Peyer's patch (tissue), 4 donors: Measurements from ENCODE around the gene HHAT. TPM values are rescaled to one million over a fixed set of nuclear protein-coding genes. Genes with fewer than 3 reads are reported as not detected.

ENCODE experiments used
- DNase-seq, 3 donors: peaks; one replicate each; pipeline ENCODE4 v3.0.0-alpha.2; 2017 to 2019
- H3K27ac ChIP-seq, 4 donors: fragments of 200-600 bp; sonication (generic); one replicate each; pipeline ENCODE4 v1.5.1; 2016 to 2019
- H3K27me3 ChIP-seq, 2 donors: fragments of 200-600 bp; sonication (generic); one replicate each; pipeline ENCODE4 v1.5.1; 2019
- H3K36me3 ChIP-seq, 3 donors: fragments of 200-600 bp; sonication (generic); one replicate each; pipeline ENCODE4 v1.5.1; 2016 to 2019
- H3K4me1 ChIP-seq, 4 donors: fragments of 200-600 bp; sonication (generic); one replicate each; pipeline ENCODE4 v1.5.1; 2016 to 2019
- H3K4me3 ChIP-seq, 4 donors: fragments of 200-600 bp; sonication (generic); 1 replicate in 3 of 4; 2 replicates in 1 of 4; pipeline ENCODE4 v1.5.1; 2016 to 2019; ENCODE audit warnings: mild to moderate bottlenecking in 1 of 4
- H3K9me3 ChIP-seq, 4 donors: fragments of 200-600 bp; sonication (generic); one replicate each; pipeline ENCODE4 v1.5.1; 2016 to 2019; ENCODE audit warnings: mild to moderate bottlenecking in 1 of 4
- CTCF ChIP-seq, 6 experiments: fragments of 450-650 bp in 4 of 6; fragments of 200-600 bp in 2 of 6; sonication (generic) in 1 of 6; IDR thresholded peaks; one replicate each; pipeline ENCODE4 v1.5.1; 2017 to 2019; ENCODE audit warnings: antibody characterized with exemption in 6 of 6, mild to moderate bottlenecking in 3 of 6, moderate library complexity in 1 of 6
- POLR2A ChIP-seq, 2 donors: fragments of 450-650 bp; IDR thresholded peaks; one replicate each; pipeline ENCODE4 v1.5.1; 2017; ENCODE audit warnings: antibody characterized with exemption in 2 of 2, mild to moderate bottlenecking in 2 of 2, moderate library complexity in 2 of 2
- total RNA-seq, 4 donors: library from RNA; depleted of rRNA; stranded (reverse); fragments of >200 nt; gene quantifications; one replicate each; pipeline ENCODE4 v1.1.0, GENCODE V29; 2016

HHAT gene
- total RNA-seq, 4 donors from 2014 or later, result 2.3 to 16.9 (median 7.3) TPM

DNA sequence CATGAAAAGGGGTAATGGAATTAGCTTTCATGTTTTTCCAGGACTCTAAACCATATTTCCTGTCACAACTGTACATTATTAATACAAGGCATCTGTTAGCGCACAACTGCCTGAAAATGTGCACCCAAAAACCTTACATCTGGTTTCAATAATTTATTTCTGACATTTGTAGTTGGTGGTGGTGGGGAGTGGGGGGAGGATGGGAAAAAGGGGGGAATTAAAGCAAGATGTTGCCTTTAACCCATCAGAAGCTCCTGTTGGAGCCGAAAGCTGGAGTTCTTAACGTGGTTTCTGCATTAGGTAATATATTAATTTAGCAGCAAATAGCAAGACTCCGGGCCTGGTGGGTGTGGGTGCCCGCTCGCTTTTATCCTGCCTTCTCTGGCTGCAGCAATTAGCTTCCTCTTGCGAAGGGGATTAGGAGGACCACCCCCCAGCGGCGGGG lies 36.9 kb upstream of the HHAT start:
- DNase-seq, result no peak
- Histone ChIP-seq H3K27me3 (no peaks in the 10 kb centered on the region), H3K36me3 (no peaks in the 10 kb centered on the region), H3K4me3 (peak overlapping the region in 2 of 4 donors; percentile 37 to 53), H3K4me1 (peaks cover 0 to 23% (median 4%) of the 10 kb centered on the region in 4 donors), H3K9me3 (no peaks in the 10 kb centered on the region), H3K27ac (peak overlapping the region in 3 of 4 donors; percentile 42 to 47 (median 42))
- TF ChIP-seq POLR2A (IDR thresholded peaks at IDR 0.05) (no peak), CTCF (IDR thresholded peaks at IDR 0.05) (no peak)

DNA sequence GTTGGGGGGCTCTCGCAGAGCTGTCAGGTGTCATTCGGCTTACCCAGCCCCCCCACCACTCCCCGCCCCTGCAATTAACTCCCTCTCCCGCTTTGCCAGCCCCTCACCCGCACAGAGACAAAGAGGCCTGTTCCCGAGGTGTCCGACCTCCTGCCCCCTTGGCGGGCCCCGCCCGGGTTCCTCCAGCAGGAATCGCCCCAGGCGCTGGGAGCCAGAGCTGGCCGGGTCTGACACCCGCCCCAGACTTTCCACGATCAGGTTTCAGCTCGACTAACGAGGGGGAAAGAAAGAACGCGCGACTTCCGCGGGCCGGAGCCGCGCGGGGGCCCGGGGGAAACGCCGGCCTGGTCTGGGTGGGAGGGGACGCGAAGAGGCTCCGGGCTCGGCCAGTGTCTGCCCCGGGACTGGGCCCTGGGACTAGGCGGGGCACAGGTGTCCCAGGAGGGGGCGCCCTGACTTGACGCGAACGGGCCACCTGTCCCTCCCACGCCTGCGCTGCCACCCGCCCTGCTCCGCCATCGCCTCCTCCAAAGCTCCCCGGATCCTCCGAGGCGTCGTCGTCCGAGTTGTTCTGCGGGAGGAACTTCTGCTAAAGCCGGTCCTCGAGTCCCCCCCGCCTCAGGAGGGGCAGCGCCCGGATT lies 36.4 kb upstream of the HHAT start:
- peaks cover 0 to 23% (median 4%) of the 10 kb centered on the region in 4 donors for H3K4me1 ChIP-seq
- H3K9me3 ChIP-seq, result no peaks in the 10 kb centered on the region
- peak; percentile 20 to 73 (median 65) for DNase-seq

GRCh38 chr1:210293171-210293607 lies 35.5 kb upstream of the HHAT start:
- peak overlapping the region in 3 of 4 donors; percentile 5 to 47 (median 42) for H3K27ac ChIP-seq
- peak in 1 of 3 donors; percentile 46 for DNase-seq
- no peak for TF ChIP-seq POLR2A (IDR thresholded peaks at IDR 0.05)
- TF ChIP-seq CTCF (IDR thresholded peaks at IDR 0.05), result no peak

More for the DNA sequence above, 36.4 kb upstream of the HHAT start:
- peak overlapping the region in 3 of 4 donors; percentile 42 to 47 (median 42) for H3K27ac ChIP-seq
- no peaks in the 10 kb centered on the region for H3K27me3 ChIP-seq
- H3K4me3 ChIP-seq, result peak overlapping the region; percentile 4 to 53 (median 38)
- no peak for TF ChIP-seq POLR2A (IDR thresholded peaks at IDR 0.05)
- TF ChIP-seq CTCF (IDR thresholded peaks at IDR 0.05), result peak in 1 of 6 experiments; percentile 24
- H3K36me3 ChIP-seq, result no peaks in the 10 kb centered on the region

DNA sequence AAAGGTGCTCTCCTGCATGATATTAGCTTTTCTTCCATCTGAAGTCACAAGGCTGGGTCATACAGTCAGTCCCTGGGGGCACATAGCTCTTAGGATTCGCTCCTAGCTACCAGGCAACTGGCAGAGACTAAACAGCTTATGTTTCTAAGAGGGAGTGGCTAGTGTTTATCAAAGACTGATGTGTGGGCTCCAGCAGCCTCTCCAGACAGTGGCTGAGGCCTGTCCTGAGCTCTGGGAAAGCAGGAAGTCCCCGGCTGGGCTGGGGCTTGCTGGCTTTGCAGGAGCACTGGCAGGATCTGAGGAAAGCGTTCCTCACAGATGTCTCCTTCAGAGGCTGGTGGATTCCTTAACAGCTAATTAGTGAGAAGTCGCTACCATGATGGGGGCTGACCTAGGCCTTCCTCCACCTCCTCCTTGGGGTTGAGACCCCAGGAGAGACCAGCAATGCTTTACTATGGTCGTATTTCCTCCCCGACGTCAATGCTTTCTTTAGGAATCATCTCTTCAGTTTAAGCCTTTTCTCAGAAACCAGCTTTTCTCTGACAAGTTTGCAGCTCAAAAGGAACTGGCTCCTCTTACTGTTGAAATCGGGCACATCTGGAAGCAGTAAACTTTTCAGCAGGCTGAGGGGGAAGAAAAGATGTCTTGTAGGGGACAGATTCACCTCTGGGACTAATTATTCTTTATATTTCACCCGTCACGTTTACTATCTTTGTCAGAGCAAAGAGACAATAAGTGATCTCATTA lies 33.5 kb upstream of the HHAT start:
- Histone ChIP-seq H3K27me3 (no peaks in the 10 kb centered on the region), H3K9me3 (no peaks in the 10 kb centered on the region), H3K4me1 (peaks cover 0 to 23% (median 4%) of the 10 kb centered on the region in 4 donors), H3K36me3 (no peaks in the 10 kb centered on the region), H3K27ac (peak overlapping the region in 2 of 4 donors; percentile 25 to 31), H3K4me3 (no peak overlapping the region)
- peak in 1 of 3 donors; percentile 48 for DNase-seq
- TF ChIP-seq POLR2A (IDR thresholded peaks at IDR 0.05), result no peak
- no peak for TF ChIP-seq CTCF (IDR thresholded peaks at IDR 0.05)

More at GRCh38 chr1:210293171-210293607, 35.5 kb upstream of the HHAT start:
- H3K27me3 ChIP-seq, result no peaks in the 10 kb centered on the region
- no peak overlapping the region for H3K4me3 ChIP-seq
- no peaks in the 10 kb centered on the region for H3K36me3 ChIP-seq
- no peaks in the 10 kb centered on the region for H3K9me3 ChIP-seq
- H3K4me1 ChIP-seq, result peaks cover 0 to 23% (median 4%) of the 10 kb centered on the region in 4 donors

- H3K27ac ChIP-seq, result no peak overlapping the region
- no peaks in the 10 kb centered on the region for H3K27me3 ChIP-seq
- no peak overlapping the region for H3K4me3 ChIP-seq
- peaks cover 0 to 23% (median 4%) of the 10 kb centered on the region in 4 donors for H3K4me1 ChIP-seq
- TF ChIP-seq CTCF (IDR thresholded peaks at IDR 0.05) (no peak), POLR2A (IDR thresholded peaks at IDR 0.05) (no peak)
- DNase-seq, result no peak
- no peaks in the 10 kb centered on the region for H3K9me3 ChIP-seq
- H3K36me3 ChIP-seq, result no peaks in the 10 kb centered on the region
Measured at GRCh38 chr1:210296682-210297081, 32.0 kb upstream of the HHAT start.
